IPS DF 4.7 (cell line): ENCODE measurements around the gene EIF2B2.

Experiments used
- DNase-seq: peaks from one replicate; pipeline ENCODE4 v3.0.0-alpha.2; 2013; ENCODE audit warnings: low spot score; ENCODE audit errors: extremely low read depth

The EIF2B2 gene

GRCh38 chr14:74973905-74974363 lies 28.8 kb upstream of the EIF2B2 start:
- DNase-seq: no peak

- DNase-seq: no peak
Measured at GRCh38 chr14:74974364-74975058, 28.2 kb upstream of the EIF2B2 start.

DNA sequence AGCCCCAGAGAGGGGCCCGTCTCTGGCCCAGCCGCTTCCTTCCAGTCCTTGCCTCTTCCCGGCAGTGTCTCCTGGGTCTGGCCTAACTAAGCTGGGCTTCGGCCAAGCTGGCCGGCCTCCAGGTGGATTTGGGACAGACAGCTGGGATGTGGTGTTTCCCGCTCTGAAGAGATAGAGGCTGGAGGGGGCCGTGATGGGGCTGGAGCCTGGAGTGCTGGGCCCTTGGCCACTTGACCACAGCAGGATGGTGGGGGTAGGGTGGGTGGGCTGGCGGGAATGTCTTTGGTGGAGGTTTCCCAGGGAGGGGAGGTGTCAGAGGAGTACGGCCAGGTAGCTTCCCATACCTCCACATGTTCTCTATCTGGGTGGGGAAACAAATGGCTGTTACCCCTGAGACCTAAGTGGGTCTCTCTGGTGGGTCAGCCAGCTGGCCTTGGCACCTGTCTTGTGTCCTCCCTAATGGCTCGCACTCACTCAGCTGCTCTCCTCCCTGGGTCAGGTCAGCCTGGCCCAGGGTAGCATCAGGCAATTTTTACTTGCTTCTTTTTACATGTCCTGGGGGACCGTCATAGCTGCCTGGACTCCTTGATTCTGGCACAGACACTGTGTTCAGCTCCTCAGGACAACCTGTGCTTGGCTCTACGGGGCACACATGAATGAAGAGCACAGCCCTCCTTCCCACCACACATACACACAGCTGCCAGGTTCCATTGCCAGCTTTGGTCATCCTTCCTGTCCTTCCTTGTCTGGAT lies 27.5 kb upstream of the EIF2B2 start:
- no peak for DNase-seq

GRCh38 chr14:74976264-74977113 lies 26.2 kb upstream of the EIF2B2 start:
- DNase-seq: no peak

DNA sequence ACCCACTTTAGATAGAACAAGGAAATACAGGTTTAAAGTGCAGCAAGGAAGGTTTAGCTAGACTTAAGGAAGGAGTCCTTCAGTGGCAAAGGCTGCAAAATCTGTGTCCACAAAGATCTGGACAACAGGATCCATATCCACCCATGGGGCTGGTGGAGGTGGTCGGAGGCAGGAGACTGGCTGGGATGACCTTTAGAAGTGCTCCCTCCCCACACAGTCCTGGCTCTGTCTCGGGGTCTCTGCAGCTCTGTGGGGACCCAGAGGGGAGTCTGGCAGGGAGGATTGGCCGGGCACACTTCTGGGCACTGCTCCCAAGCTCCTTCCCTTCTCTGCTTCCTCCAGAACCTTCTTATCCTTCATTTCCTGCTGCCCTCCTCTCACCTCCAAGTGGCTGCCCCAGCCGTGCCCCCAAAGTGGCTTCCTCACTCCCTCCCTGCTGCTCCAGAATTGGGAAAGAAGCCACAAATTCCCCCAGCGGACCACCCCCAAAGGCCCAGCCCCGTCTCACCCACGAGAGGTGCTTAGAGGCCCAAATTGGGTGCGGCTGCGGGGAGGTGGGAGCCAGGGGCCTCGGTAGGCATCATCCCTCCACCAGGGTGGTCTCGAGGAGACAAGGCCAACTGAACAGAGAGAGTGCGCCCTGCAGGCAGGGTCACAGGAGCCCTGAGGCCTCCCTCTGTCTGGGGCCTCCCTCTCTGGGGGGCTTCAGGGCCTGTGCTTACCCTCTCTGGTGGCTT lies 25.4 kb upstream of the EIF2B2 start:
- no peak for DNase-seq

GRCh38 chr14:74977901-74978385 lies 24.8 kb upstream of the EIF2B2 start:
- no peak for DNase-seq

- no peak for DNase-seq
Measured at GRCh38 chr14:74978416-74978947, 24.2 kb upstream of the EIF2B2 start.

- DNase-seq: no peak
Measured at GRCh38 chr14:74979029-74979428, 23.7 kb upstream of the EIF2B2 start.

GRCh38 chr14:74979442-74980397 lies 23.0 kb upstream of the EIF2B2 start:
- DNase-seq: no peak

GRCh38 chr14:74980398-74980730 lies 22.4 kb upstream of the EIF2B2 start:
- no peak for DNase-seq

- no peak for DNase-seq
Measured at GRCh38 chr14:74980731-74981461, 21.8 kb upstream of the EIF2B2 start.

DNA sequence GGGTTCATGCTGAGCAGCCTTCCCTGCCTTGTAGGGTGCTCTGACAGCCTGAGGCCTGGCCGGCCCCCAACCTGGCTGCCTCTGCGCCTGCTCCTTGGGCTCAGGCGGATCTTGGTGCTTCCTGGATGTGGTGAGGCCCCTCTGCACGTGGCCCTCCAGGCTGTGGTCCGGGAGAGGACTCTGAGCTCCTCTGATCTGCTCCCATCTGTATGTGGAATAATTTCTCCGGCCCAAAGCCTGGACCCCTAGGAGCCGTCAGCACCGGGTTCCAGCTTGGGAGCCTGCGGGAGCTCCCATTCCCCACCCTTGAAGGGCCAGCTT lies 21.3 kb upstream of the EIF2B2 start:
- no peak for DNase-seq

GRCh38 chr14:74981833-74982232 lies 20.9 kb upstream of the EIF2B2 start:
- no peak for DNase-seq

GRCh38 chr14:74982661-74983060 lies 20.1 kb upstream of the EIF2B2 start:
- no peak for DNase-seq

GRCh38 chr14:74983343-74983742 lies 19.4 kb upstream of the EIF2B2 start:
- no peak for DNase-seq

- DNase-seq: no peak
Measured at GRCh38 chr14:74984236-74985027, 18.3 kb upstream of the EIF2B2 start.

- no peak for DNase-seq
Measured at GRCh38 chr14:74985028-74985310, 17.8 kb upstream of the EIF2B2 start.

GRCh38 chr14:74985806-74986205 lies 16.9 kb upstream of the EIF2B2 start:
- no peak for DNase-seq

DNA sequence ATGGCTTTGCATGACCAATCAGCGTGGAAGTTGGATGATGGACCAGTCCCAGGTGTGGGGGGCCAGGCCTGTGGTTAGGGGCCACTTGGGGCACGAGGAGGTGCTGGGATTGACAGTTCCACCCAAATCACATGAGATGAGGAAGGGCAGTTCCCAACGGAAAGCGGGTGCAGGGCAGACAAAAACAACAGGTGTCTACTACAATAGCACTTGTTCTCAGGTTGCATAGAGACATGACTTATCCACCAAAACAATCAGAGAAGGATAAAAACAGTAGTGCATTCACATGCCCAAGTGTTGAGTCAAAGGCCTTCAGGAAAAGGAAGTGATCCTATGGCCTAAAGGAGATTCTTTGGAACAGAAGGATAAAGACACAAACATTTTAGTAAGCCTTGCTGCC lies 14.6 kb upstream of the EIF2B2 start:
- DNase-seq: no peak
